ENCODE results near the gene TWIST2. TPM values are rescaled to one million over a fixed set of nuclear protein-coding genes. Genes with fewer than 3 reads are reported as not detected.
A peak's percentile ranks its signal among the peaks of the same experiment; 100 is the strongest.

Gene TWIST2
- polyA plus RNA-seq (not detected in 2 replicates), polyA minus RNA-seq (not detected in 2 replicates)

DNA sequence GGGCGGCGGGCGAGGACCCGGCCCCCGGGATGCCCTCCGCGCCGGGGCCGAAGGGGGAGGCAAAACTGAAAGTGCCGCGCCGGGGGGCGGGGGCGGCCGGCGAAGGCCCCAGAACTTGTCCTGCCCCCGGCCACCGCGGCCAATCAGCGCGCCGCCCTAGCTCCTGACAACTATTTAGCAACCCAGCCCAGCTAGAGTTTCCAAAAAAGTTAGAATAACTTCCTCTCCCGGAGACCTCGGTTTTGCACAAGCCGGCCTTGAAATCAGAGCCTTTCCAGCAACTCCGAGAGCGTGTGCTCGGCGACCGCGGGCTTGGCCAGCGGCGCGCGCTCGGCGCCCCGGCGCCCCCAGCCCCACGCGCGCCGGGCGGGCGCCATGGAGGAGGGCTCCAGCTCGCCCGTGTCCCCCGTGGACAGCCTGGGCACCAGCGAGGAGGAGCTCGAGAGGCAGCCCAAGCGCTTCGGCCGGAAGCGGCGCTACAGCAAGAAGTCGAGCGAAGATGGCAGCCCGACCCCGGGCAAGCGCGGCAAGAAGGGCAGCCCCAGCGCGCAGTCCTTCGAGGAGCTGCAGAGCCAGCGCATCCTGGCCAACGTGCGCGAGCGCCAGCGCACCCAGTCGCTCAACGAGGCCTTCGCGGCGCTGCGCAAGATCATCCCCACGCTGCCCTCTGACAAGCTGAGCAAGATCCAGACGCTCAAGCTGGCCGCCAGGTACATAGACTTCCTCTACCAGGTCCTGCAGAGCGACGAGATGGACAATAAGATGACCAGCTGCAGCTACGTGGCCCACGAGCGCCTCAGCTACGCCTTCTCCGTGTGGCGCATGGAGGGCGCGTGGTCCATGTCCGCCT is at the start of gene TWIST2:
Gene TWIST2, plus strand, starts transcription at position 245 of the 850 bp plus-strand sequence. Its CDS starts 131 bp downstream, at position 376.
- H2AFZ ChIP-seq (ENCODE audit: low read depth, low read length): no peak within 1 kb of the TSS

GRCh38 chr2:238801791-238802190 is 46.1 kb upstream of the TWIST2 start:
- Histone ChIP-seq H3F3A (ENCODE audit: insufficient read depth, low read length, poor library complexity, severe bottlenecking) (no peaks in the 10 kb centered on the region), H4K20me1 (ENCODE audit: insufficient read depth) (no peaks in the 10 kb centered on the region), H3K9ac (ENCODE audit: low read length) (no peak overlapping the region), H3K4me2 (ENCODE audit: low read length) (no peak overlapping the region), H3K4me3 (ENCODE audit: low read length) (no peak overlapping the region), H3K27ac (ENCODE audit: low read length) (no peak overlapping the region), H2AFZ (ENCODE audit: low read depth, low read length) (no peak overlapping the region), H3K9me3 (ENCODE audit: low read length) (no peaks in the 10 kb centered on the region), H3K36me3 (ENCODE audit: insufficient read depth, low read length) (no peaks in the 10 kb centered on the region), H3K79me2 (replicated peaks; ENCODE audit: insufficient read depth, low read length) (no peaks in the 10 kb centered on the region), H3K9me2 (ENCODE audit: insufficient read depth, low read length) (no peaks in the 10 kb centered on the region), H3K27me3 (ENCODE audit: insufficient read depth, low read depth, low read length) (no peaks in the 10 kb centered on the region)
- TF ChIP-seq POLR2AphosphoS5 (IDR thresholded peaks at IDR 0.05) (no peak), SMC3 (conservative IDR thresholded peaks at IDR 0.05; ENCODE audit: poor library complexity) (no peak), CTCF (IDR thresholded peaks at IDR 0.05; ENCODE audit: poor library complexity, severe bottlenecking) (no peak), EP300 (conservative IDR thresholded peaks at IDR 0.05; ENCODE audit: poor library complexity, severe bottlenecking) (no peak), TAF1 (IDR thresholded peaks at IDR 0.05; ENCODE audit: low read depth) (no peak), EZH2 (IDR thresholded peaks at IDR 0.05; ENCODE audit: borderline replicate concordance, insufficient read depth, low read length, poor library complexity, severe bottlenecking) (no peak), REST (IDR thresholded peaks at IDR 0.05; ENCODE audit: borderline replicate concordance) (no peak), MXI1 (conservative IDR thresholded peaks at IDR 0.05; ENCODE audit: poor library complexity, severe bottlenecking) (no peak), RAD21 (conservative IDR thresholded peaks at IDR 0.05) (no peak)

More for the DNA sequence above, at the start of gene TWIST2:
- Histone ChIP-seq H3K27ac (ENCODE audit: low read length) (no peak within 1 kb of the TSS), H3K27me3 (ENCODE audit: insufficient read depth, low read depth, low read length) (peaks cover 80% of the 10 kb centered on the region), H3K9ac (ENCODE audit: low read length) (no peak within 1 kb of the TSS), H3F3A (ENCODE audit: insufficient read depth, low read length, poor library complexity, severe bottlenecking) (no peaks in the 10 kb centered on the region), H3K9me2 (ENCODE audit: insufficient read depth, low read length) (no peaks in the 10 kb centered on the region), H3K36me3 (ENCODE audit: insufficient read depth, low read length) (no peaks in the 10 kb centered on the region), H3K4me2 (ENCODE audit: low read length) (peak within 1 kb of the TSS; percentile 62), H4K20me1 (ENCODE audit: insufficient read depth) (no peaks in the 10 kb centered on the region), H3K9me3 (ENCODE audit: low read length) (no peaks in the 10 kb centered on the region), H3K79me2 (replicated peaks; ENCODE audit: insufficient read depth, low read length) (no peaks in the 10 kb centered on the region), H3K4me3 (ENCODE audit: low read length) (peak within 1 kb of the TSS; percentile 66)
- TF ChIP-seq TAF1 (IDR thresholded peaks at IDR 0.05; ENCODE audit: low read depth) (no peak), MXI1 (conservative IDR thresholded peaks at IDR 0.05; ENCODE audit: poor library complexity, severe bottlenecking) (peak; percentile 14)

All from neural cell (in vitro differentiated cells).